Activated CD8-positive, alpha-beta memory T cell treated with anti-CD3 and anti-CD28 coated beads for 4 hours (primary cell): ENCODE measurements around the gene DLG2.
"Not testable (repeated sequence)": the region's sequence is repeated elsewhere in the genome, so short reads cannot be mapped to it uniquely, and the experiment has no call there.

Experiments used
- DNase-seq, 2 donors: peaks; one replicate each; pipeline ENCODE4 v3.0.0-alpha.2; 2020; ENCODE audit warnings: low read depth in 2 of 2

Gene DLG2

GRCh38 chr11:85643191-85643614 lies 16.1 kb upstream of the DLG2 start:
- no peak for DNase-seq

GRCh38 chr11:85634747-85635146 lies 7.6 kb upstream of the DLG2 start:
- no peak for DNase-seq

- DNase-seq: peak in 1 of 2 donors; percentile 19
These were observed 1.7 kb upstream of the DLG2 start for GRCh38 chr11:85628771-85629341.

DNA sequence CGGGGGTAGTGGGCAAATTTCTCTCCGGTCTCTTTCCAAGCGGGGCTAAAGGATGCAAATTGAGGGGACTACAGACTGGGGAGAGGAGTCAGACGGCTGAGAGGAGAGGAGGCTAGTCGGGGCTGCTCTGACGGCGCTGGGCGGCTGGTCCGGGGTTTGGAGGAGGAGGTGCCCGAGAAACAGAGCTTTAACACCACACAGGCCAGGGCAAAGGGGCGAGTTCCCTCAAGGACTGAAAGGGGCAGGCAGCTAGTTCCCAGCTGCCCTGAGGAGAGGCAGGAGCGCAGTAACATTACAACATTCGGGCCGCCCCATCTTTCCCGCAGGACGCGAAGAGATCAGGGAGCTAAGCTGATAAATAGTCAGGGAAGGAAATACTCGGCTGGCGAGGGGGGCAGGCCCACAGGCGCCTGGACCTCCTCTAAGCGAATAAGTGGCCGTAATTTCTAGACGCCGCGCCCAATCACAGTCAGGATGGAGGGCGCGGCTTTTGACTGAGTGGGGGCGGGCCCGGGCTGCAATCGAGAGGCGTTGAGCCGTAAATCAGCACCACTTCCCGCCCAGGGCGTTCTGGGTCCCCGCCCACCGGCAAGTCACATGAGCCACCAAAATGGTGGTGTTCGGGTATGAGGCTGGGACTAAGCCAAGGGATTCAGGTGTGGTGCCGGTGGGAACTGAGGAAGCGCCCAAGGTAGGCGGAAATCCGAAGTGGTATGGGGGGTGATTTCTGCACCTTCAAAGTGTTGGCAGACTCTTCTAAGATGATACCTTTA lies 1.0 kb upstream of the DLG2 start, which contains the start of gene TMEM126B:
TSS of gene TMEM126B (plus strand) at position 596 of the 773 bp plus-strand sequence. CDS start at position 611, 15 bp downstream.
- peak; percentile 91 to 93 for DNase-seq

- DNase-seq: no peak
These were observed 648 bp downstream of the DLG2 start for GRCh38 chr11:85626496-85626895.

DNA sequence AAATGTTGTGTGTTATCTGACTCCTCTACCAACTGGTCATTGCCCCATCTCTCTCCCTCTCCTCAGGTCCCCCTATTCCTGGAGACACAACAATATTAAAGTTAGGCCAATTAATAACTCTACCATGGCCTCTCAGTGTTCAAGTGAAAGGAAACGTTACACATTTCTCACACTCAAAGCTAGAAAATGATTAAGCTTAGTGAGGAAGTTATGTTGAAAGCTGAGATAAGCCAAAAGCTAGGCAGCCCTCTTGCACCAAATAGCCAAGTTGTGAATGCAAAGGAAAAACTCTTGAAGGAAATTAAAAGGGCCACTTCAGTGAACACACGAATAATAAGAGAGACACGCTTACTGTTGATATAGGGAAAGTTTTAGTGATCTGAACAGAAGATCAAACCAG lies 6.9 kb downstream of the DLG2 start:
- DNase-seq: no peak

- DNase-seq: no peak
These were observed 7.6 kb downstream of the DLG2 start for GRCh38 chr11:85619499-85619898.

DNA sequence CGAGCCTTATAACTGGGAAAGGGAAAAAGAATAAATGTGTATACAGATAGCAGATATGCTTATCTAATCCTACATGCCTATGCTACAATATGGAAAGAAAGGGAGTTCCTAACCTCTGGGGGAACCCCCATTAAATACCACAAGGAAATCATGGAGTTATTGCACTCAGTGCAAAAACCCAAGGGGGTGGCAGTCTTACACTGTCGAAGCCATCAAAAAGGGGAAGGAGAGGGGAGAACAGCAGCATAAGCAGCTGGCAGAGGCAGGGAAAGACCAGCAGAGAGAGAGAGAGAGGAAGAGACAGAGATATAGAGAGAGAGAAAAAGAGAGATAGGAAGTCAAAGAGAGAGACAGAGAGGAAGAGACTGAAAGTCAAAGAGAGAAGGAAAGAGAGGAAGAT lies 15.5 kb downstream of the DLG2 start:
- not testable (repeated sequence) for DNase-seq

- DNase-seq: not testable (repeated sequence)
These were observed 17.9 kb downstream of the DLG2 start for GRCh38 chr11:85609286-85609685.

- DNase-seq: not testable (repeated sequence)
These were observed 18.5 kb downstream of the DLG2 start for GRCh38 chr11:85608621-85609020.

DNA sequence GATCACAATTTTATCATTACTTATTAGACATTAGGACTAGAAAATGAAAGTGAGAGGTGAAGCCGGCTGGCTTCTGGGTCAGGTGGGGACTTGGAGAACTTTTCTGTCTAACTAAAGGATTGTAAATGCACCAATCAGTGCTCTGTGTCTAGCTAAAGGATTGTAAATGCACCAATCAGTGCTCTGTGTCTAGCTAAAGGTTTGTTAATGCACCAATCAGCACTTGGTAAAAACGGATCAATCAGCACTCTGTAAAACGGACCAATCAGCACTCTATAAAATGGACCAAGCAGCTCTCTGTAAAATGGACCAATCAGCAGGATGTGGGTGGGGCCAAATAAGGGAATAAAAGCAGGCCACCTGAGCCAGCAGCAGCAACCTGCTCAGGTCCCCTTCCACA lies 20.9 kb downstream of the DLG2 start:
- not testable (repeated sequence) for DNase-seq

DNA sequence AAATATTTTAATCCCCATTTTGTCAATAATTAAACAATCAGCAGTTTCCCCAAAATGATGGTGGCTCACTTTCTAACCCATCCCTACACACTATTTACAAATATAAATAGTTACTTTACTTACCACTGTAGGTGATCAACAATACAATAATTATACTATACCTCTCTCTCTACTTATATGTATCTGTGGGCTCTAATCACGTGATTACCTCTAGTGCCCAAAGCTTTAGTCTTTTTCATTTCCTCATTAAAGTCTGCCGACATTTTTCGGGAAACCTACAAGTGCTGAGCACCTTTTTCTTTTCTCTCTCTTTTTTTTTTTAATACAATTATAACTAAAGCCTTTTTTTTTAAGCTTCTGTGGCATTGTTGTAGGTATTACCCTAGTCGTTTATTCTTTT lies 23.9 kb downstream of the DLG2 start:
- no peak for DNase-seq

GRCh38 chr11:85602526-85603213 lies 24.5 kb downstream of the DLG2 start:
- DNase-seq: no peak

DNA sequence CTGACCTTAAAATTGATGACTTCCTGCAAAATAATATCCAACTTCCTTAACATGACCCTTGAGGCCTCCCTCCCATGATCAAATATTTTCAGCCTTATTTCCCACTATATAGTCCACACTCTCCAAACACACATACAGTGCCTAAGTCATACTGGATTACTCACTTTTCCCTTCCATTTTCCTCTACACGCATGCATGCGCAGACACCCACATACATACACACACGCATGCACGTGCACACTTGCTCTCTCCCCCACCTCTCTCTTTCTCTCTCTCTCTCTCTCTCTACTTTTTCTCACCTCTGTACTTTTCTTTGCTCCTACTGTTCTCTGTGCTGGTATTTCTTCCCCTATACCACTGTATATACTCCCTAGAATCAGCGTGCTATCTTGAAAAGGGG lies 28.1 kb downstream of the DLG2 start:
- no peak for DNase-seq

- no peak for DNase-seq
These were observed 30.3 kb downstream of the DLG2 start for GRCh38 chr11:85596886-85597285.

- DNase-seq: no peak
These were observed 31.8 kb downstream of the DLG2 start for GRCh38 chr11:85595285-85595884.

GRCh38 chr11:85590848-85591483 lies 36.2 kb downstream of the DLG2 start:
- no peak for DNase-seq

DNA sequence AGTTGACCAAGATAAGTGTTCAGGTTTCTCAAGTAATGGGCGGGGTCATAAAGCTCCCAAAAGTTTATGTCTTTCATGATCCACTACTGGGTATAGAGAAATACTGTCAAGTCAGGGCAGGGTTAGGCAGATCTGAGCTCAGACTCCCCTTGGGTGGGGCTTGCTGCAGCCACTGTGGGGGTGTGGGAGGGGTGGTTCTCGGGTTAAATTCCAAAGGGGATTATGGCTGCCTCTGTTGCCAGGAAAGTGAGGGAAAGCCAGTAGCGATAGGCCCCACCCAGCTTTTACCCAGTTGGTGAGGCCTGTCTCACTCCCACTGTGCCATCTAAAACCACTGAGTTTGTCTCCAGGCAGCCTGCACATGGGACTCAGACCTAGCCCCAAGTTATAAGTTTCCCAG lies 37.8 kb downstream of the DLG2 start:
- no peak for DNase-seq

GRCh38 chr11:85582111-85582510 lies 45.0 kb downstream of the DLG2 start:
- DNase-seq: no peak

GRCh38 chr11:85575388-85575787 lies 51.8 kb downstream of the DLG2 start:
- no peak for DNase-seq

DNA sequence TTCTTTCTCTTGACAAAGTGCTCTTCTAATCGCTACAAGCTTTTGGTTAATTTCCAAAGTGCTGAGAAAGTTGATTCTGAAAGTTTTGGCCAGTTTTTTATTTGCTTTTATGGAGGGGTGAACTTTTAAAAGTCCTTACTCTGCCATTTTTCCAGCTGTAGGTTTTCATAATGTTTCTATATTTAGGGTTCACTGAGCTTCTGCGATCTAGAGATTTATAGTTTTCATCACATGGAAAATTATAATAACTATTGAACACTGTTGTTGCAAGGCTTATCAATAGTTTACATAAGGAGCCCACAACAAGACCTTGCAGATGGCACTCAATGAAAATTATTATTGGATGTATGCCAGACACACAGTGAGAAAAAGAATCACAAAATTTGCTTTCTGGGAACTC lies 55.1 kb downstream of the DLG2 start:
- DNase-seq: no peak

DNA sequence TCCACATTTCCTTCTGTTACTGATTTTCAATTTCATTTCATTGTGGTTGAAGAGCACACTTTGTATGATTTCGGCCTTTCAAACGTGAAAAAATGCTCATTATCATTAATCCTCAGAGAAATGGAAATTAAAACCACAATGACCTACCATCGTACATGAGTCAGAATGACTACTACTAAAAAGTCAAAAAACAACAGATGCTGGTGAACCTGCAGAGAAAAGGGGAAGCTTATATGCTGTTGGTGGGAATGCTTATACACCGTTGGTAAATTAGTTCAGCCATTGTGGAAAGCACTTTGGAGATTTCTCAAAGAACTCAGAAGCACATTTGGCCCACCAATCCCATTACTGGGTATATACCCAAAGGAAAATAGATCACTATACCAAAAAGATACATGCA lies 57.6 kb downstream of the DLG2 start:
- no peak for DNase-seq
